Chondrocyte (in vitro differentiated cells): ENCODE measurements around the gene KRTAP2-4. TPM values are rescaled to one million over a fixed set of nuclear protein-coding genes. Genes with fewer than 3 reads are reported as not detected.
"Not testable (repeated sequence)": the region's sequence is repeated elsewhere in the genome, so short reads cannot be mapped to it uniquely, and the experiment has no call there.

ENCODE experiments used
- DNase-seq: peaks from one replicate; pipeline ENCODE4 v3.0.0; 2021; ENCODE audit warnings: mixed read lengths, low spot score
- H3K27ac Mint-ChIP-seq: one replicate; pipeline ENCODE4 v1.8.0; 2021; ENCODE audit warnings: mild to moderate bottlenecking, moderate library complexity, mixed read lengths; ENCODE audit not compliant: unreplicated experiment
- H3K27me3 Mint-ChIP-seq: 2 replicates; pipeline ENCODE4 v1.8.0; 2021; ENCODE audit warnings: low read depth, mixed read lengths
- H3K36me3 Mint-ChIP-seq: 2 replicates; pipeline ENCODE4 v1.8.0; 2021; ENCODE audit warnings: low read depth, mixed read lengths
- H3K4me1 Mint-ChIP-seq: 2 replicates; pipeline ENCODE4 v1.8.0; 2021; ENCODE audit warnings: low read depth, mild to moderate bottlenecking, mixed read lengths
- H3K4me3 Mint-ChIP-seq: one replicate; pipeline ENCODE4 v1.8.0; 2021; ENCODE audit warnings: mild to moderate bottlenecking, moderate library complexity, mixed read lengths; ENCODE audit not compliant: unreplicated experiment
- H3K9me3 Mint-ChIP-seq: 2 replicates; pipeline ENCODE4 v1.8.0; 2021; ENCODE audit warnings: low read depth, mixed read lengths
- total RNA-seq: library from RNA; stranded (reverse); gene quantifications from 3 replicates; pipeline ENCODE4 v1.2.1, GENCODE V29; 2021
- TF ChIP-seq, protein P1 (sequence below): fragments of 200-600 bp; sonication (generic); IDR thresholded peaks from 2 replicates; pipeline ENCODE4 v1.5.0; 2021; ENCODE audit warnings: antibody characterized with exemption, mild to moderate bottlenecking, moderate library complexity

KRTAP2-4 gene
- total RNA-seq, 1 donor from 2014 or later = not detected

DNA sequence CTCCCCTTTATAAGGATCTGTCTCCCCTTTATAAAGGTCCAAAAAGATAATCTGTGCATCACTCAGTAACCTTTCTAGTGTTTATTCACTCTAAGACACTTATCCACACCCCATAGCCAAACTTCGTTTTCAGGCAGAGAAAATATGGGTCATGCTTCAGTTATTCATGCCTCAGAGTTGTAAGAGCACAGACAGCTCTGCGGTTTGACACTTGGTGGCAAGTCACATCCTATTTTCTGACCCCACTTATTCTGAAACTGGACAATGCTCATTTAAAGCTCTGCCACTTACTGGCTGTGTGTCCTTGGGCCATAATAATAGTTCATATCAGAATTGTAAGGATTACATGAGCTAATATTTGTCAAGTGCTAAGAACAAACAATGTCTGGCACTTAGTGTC, 16.6 kb downstream of the KRTAP2-4 start:
- TF ChIP-seq, protein P1, sequence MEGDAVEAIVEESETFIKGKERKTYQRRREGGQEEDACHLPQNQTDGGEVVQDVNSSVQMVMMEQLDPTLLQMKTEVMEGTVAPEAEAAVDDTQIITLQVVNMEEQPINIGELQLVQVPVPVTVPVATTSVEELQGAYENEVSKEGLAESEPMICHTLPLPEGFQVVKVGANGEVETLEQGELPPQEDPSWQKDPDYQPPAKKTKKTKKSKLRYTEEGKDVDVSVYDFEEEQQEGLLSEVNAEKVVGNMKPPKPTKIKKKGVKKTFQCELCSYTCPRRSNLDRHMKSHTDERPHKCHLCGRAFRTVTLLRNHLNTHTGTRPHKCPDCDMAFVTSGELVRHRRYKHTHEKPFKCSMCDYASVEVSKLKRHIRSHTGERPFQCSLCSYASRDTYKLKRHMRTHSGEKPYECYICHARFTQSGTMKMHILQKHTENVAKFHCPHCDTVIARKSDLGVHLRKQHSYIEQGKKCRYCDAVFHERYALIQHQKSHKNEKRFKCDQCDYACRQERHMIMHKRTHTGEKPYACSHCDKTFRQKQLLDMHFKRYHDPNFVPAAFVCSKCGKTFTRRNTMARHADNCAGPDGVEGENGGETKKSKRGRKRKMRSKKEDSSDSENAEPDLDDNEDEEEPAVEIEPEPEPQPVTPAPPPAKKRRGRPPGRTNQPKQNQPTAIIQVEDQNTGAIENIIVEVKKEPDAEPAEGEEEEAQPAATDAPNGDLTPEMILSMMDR = no peak
- peaks cover 6% of the 10 kb centered on the region for H3K9me3 Mint-ChIP-seq
- H3K4me1 Mint-ChIP-seq = peaks cover 23% of the 10 kb centered on the region
- H3K36me3 Mint-ChIP-seq = peaks cover 2% of the 10 kb centered on the region
- no peak overlapping the region for H3K4me3 Mint-ChIP-seq
- no peak for DNase-seq
- H3K27ac Mint-ChIP-seq = peak overlapping the region; percentile 60
- H3K27me3 Mint-ChIP-seq = no peaks in the 10 kb centered on the region

DNA sequence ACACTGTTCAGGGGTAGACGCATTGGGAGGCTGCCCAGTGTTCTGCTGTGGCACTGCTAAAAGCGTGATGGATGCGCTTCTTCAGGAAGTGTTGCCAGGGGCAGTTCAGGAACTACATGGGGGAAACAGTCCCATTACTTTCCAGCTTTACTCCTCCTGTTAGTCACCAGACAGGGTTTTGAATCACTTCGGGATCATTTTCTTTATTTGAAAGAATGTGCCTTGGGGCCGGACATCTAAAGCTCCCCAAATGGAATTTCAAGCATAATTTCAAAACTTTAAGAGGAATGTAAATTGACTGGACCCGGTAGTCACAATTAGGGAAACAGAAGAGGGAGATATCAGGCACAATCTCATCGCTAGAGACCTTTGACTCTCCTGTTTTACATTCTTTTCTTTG, 17.2 kb downstream of the KRTAP2-4 start:
- Mint-ChIP-seq H3K4me1 (peaks cover 23% of the 10 kb centered on the region), H3K9me3 (peaks cover 7% of the 10 kb centered on the region), H3K27ac (peak overlapping the region; percentile 60), H3K27me3 (no peaks in the 10 kb centered on the region), H3K36me3 (no peaks in the 10 kb centered on the region), H3K4me3 (peak overlapping the region; percentile 9)
- DNase-seq = no peak
- TF ChIP-seq, protein P1 = no peak

DNA sequence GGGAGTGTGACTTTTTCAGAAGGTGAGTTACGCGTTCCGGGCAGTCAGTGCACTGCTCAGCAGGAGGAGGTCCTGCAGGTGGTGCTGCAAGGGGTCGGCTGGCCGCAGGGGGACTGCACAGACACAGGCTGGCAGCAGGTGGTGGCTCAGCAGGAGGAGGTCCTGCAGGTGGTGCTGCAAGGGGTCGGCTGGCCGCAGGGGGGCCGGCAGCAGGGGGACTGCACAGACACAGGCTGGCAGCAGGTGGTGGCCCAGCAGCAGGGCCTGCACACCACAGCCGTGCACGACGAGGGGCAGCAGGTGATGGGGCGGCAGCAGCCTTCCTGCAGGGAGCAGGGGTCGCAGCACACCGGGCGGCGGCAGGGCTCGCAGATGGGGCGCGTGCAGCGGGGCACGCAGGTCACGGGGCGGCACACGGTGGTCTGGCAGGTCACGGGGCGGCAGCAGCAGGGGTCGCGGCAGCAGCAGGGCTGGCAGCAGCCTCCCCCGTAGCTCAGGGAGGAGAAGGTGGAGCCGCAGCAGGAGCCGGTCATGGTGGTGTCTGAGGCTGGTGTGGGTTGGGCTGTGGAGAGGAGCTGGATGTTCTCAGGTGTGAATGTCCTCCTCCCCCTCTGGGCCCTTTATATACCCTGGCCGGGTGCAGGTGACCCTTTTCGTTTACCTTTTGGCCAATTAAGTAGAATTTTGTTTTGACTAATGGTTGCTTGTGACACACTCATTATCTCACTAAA, 18.8 kb downstream of the KRTAP2-4 start, which contains the start of gene KRTAP2-1:
Gene KRTAP2-1, minus strand, starts transcription at position 582 of the 731 bp plus-strand sequence. Its CDS starts 49 bp downstream, at position 533.
- H3K27me3 Mint-ChIP-seq, H3K4me3 Mint-ChIP-seq, H3K36me3 Mint-ChIP-seq, H3K9me3 Mint-ChIP-seq, DNase-seq: not testable (repeated sequence)
- peak within 1 kb of the TSS; percentile 60 for H3K27ac Mint-ChIP-seq
- H3K4me1 Mint-ChIP-seq = peaks cover 23% of the 10 kb centered on the region

DNA sequence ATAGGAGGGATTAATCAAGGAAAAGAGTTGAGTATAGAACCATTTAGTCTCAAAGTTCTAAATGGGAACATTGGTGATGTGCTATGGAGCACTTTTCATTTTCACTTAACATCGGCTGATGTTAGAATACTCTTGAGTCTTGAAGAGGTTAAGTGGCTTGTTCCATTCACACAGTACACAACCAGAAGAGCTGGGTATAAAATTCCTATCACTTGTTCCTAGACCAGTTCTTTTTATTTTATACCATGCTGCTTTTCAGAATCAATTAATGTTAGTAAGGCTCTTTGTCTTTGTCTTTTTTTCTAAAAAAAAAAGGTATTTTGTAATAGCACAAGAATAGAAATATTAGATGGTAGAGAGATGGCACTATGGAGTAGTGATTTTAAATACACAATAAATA, 22.7 kb downstream of the KRTAP2-4 start:
- Mint-ChIP-seq H3K27me3 (no peaks in the 10 kb centered on the region), H3K27ac (no peak overlapping the region), H3K4me1 (peaks cover 7% of the 10 kb centered on the region), H3K9me3 (peaks cover 9% of the 10 kb centered on the region), H3K4me3 (no peak overlapping the region), H3K36me3 (peaks cover 1% of the 10 kb centered on the region)
- TF ChIP-seq, protein P1 = no peak
- no peak for DNase-seq

DNA sequence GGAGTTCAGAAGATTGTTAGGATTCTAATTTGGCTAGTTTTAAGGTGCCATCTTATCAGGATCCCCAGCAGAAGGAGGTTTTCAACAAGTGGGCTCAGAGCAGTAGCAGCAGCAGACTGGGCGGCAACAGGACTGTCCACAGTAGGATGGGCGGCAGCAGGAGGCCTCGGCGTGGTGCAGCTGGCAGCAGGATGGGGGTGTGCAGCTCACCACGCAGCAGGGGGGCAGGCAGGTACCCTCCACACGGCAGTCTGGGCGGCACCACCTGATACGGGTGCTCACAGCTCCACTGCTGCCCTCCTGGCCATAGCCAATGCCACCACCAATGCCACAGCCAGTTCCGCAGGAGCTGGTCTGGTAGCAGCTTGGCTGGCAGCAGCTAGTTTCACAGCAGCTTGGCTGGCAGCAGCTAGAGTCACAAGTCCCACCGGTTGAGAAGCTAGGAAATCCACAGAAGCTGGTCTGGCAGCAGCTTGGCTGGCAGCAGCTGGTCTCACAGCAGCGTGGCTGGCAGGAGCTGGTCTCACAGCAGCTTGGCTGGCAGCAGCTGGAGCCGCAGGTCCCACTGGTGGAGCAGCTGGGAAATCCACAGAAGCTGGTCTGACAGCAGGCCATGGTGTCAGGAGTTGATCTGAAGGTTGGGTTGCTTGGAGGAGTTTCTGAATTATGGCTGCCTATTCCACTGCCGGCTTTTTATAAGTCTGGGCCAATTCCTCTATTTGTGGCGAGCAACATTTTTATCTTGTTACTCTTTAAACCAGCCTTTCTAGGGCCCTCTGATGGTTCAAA, 24.7 kb downstream of the KRTAP2-4 start, which contains the start of gene KRTAP1-1:
Gene KRTAP1-1, minus strand, starts transcription at position 668 of the 789 bp plus-strand sequence. Its CDS starts 53 bp downstream, at position 615.
- not testable (repeated sequence) for H3K4me1 Mint-ChIP-seq, H3K27ac Mint-ChIP-seq

More for the DNA sequence above, 24.7 kb downstream of the KRTAP2-4 start, which contains the start of gene KRTAP1-1:
- not testable (repeated sequence) for H3K9me3 Mint-ChIP-seq, DNase-seq, H3K27me3 Mint-ChIP-seq, H3K36me3 Mint-ChIP-seq, H3K4me3 Mint-ChIP-seq
- TF ChIP-seq, protein P1 = peak; percentile 28
